ENCODE data around the gene BACH1. TPM values are rescaled to one million over a fixed set of nuclear protein-coding genes. Genes with fewer than 3 reads are reported as not detected.

The BACH1 gene
- total RNA-seq, 1 donor from 2014 or later: 83.2 TPM

DNA sequence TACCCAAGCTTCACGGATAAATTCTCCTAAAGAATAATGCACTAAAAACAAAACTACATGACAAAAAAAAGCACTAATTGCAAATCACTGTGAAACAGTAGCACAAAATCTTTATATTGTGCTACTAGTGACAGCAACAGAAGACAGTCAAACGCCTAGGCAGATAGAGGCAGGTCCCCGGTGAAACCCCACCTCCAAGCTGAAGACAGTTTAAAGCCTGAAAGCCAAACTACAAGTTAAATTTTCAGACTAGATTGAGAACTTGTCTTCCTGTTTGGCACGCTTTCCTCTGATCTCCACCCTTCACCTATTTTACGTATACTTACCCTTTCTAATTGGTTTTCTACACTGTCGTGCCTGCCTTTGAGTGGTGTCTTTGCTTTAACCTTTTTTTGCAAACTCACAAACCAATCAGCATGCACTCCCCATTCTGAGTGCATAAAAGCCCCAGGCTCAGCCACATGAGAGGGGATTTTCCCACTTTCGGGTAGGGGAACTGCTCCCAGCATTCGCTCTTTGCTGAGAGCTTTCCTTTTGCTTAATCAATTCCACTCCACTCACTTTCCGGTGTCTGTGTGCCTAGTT is 3.6 kb upstream of the BACH1 start:
- Mint-ChIP-seq H3K27me3 (no peaks in the 10 kb centered on the region), H3K4me3 (ENCODE audit: low read depth) (no peak overlapping the region), H3K4me1 (ENCODE audit: low read depth) (peaks cover 7% of the 10 kb centered on the region), H3K36me3 (ENCODE audit: insufficient read depth) (peaks cover 9% of the 10 kb centered on the region), H3K27ac (no peak overlapping the region), H3K9me3 (ENCODE audit: low read depth) (peaks cover 14% of the 10 kb centered on the region)
- no peak for DNase-seq (ENCODE audit: low spot score, unreplicated experiment)
- TF ChIP-seq, protein P1, sequence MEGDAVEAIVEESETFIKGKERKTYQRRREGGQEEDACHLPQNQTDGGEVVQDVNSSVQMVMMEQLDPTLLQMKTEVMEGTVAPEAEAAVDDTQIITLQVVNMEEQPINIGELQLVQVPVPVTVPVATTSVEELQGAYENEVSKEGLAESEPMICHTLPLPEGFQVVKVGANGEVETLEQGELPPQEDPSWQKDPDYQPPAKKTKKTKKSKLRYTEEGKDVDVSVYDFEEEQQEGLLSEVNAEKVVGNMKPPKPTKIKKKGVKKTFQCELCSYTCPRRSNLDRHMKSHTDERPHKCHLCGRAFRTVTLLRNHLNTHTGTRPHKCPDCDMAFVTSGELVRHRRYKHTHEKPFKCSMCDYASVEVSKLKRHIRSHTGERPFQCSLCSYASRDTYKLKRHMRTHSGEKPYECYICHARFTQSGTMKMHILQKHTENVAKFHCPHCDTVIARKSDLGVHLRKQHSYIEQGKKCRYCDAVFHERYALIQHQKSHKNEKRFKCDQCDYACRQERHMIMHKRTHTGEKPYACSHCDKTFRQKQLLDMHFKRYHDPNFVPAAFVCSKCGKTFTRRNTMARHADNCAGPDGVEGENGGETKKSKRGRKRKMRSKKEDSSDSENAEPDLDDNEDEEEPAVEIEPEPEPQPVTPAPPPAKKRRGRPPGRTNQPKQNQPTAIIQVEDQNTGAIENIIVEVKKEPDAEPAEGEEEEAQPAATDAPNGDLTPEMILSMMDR (IDR thresholded peaks at IDR 0.05; ENCODE audit: unreplicated experiment): no peak

DNA sequence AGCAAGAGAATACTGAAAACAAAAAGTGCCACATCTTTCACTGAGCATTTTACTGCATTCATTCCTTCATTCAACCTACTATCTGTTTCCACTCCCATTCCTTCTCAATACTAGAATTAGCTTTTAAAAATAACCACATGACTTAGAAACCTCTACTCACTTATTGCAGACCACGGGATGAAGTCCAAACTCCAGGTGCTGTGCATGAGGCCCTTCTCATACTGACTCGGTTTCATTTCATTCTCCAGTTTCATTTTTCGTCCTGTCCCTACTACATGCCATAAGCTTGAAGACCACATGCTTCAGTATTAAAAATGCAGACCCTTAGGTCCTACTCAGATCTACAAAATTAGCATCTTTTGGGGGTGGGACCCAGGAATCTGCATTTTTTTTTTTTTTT is 2.3 kb upstream of the BACH1 start:
- Mint-ChIP-seq H3K9me3 (ENCODE audit: low read depth) (peaks cover 14% of the 10 kb centered on the region), H3K4me3 (ENCODE audit: low read depth) (no peak overlapping the region), H3K27me3 (no peaks in the 10 kb centered on the region), H3K36me3 (ENCODE audit: insufficient read depth) (peaks cover 9% of the 10 kb centered on the region), H3K4me1 (ENCODE audit: low read depth) (peaks cover 17% of the 10 kb centered on the region), H3K27ac (no peak overlapping the region)
- TF ChIP-seq, protein P1 (IDR thresholded peaks at IDR 0.05; ENCODE audit: unreplicated experiment): no peak
- no peak for DNase-seq (ENCODE audit: low spot score, unreplicated experiment)

DNA sequence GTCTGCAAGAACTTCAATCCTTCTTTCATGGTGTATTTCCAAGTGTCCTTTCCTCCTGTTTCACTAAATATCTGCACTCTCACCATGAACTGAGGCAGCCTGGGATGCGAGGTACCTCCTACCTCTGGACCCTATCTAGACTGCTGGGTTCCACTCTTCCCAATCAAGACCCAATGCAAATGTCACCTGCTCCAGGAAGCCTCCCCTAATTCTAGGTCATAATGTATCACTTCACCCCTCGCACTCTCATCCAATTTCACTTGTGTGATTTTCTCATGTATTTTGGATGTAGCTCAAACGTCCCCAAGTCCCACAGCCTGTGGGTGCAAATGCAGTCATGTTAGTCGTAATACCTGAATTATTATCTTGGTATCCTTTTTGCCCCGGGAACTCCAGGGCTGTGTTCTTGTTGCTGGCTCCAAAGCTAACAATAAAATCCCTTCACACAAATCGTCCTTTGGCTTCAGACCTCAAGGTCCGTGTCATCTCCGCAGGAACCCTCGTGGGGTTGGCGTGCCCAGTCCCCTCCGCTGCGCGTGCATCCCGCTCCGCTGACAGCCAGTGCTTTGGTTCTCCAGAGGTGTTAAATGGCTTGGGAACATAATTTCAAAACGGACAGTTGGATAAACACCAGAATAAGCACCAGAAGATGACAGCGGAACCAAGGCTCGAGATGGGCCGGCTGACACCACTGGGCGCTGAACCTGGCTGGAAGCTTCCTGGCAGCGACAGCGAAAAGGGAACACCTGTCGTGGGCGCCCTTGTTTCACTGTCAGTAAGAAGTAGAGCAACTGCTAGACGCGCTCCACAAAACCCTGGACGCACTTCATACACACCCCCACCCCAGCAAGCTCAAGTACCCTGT is 1.0 kb upstream of the BACH1 start:
- no peaks in the 10 kb centered on the region for H3K27me3 Mint-ChIP-seq
- peaks cover 9% of the 10 kb centered on the region for H3K36me3 Mint-ChIP-seq (ENCODE audit: insufficient read depth)
- H3K4me3 Mint-ChIP-seq (ENCODE audit: low read depth): peak overlapping the region; percentile 68
- peaks cover 10% of the 10 kb centered on the region for H3K9me3 Mint-ChIP-seq (ENCODE audit: low read depth)
- H3K4me1 Mint-ChIP-seq (ENCODE audit: low read depth): peaks cover 30% of the 10 kb centered on the region
- peak overlapping the region; percentile 16 for H3K27ac Mint-ChIP-seq
- no peak for DNase-seq (ENCODE audit: low spot score, unreplicated experiment)
- TF ChIP-seq, protein P1 (IDR thresholded peaks at IDR 0.05; ENCODE audit: unreplicated experiment): no peak

DNA sequence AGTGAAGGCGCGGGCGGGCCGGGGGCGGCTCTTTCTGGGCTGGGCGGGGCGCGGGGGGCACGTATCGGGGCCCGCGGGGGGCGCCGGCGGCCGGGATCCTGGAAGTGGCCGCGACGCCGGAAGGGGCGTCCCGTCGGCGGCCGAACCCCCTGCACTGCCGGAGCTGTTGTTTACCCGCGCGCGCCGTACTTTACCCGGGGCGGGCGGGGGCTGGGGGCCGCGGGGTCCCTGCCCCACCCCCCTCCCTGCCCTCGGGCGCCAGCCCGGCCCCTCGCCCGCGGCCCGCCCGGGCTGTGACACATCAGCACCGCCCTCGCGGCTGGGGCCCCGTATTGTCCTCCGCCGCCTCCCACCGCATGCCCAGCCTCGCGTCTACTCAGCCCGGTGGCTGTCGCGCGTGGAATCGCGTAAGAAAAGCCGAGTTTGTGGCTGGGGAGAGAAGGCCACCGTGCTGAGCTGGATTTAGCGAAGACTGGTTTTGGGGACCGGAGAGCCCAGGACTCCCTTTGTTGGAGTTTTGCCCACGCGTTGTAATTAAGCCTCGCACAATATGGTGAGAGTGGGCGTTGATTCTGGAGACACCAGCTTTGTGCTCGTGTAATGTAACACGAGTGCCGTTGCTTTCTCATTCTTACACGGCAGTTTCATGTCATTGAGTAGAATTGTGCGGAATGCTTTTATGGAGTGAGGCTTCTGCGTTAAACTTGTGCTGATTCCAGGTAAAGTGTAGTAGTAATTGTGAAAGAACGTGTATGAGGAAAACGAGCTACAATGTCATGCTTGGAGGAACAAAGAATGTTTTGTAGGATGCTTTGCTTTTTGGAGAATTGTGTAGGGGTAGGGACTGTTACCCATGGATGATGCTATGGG is 559 bp downstream of the BACH1 start:
- peak overlapping the region; percentile 79 for H3K4me3 Mint-ChIP-seq (ENCODE audit: low read depth)
- H3K4me1 Mint-ChIP-seq (ENCODE audit: low read depth): peaks cover 43% of the 10 kb centered on the region
- H3K36me3 Mint-ChIP-seq (ENCODE audit: insufficient read depth): peaks cover 9% of the 10 kb centered on the region
- H3K27ac Mint-ChIP-seq: peak overlapping the region; percentile 95
- TF ChIP-seq, protein P1 (IDR thresholded peaks at IDR 0.05; ENCODE audit: unreplicated experiment): no peak
- no peaks in the 10 kb centered on the region for H3K27me3 Mint-ChIP-seq
- H3K9me3 Mint-ChIP-seq (ENCODE audit: low read depth): peaks cover 10% of the 10 kb centered on the region
- DNase-seq (ENCODE audit: low spot score, unreplicated experiment): no peak
